HEK293T (cell line): Measurements from ENCODE around the gene TNFRSF13B.

Experiments used
- ARNT ChIP-seq: fragments of 450-650 bp; IDR thresholded peaks from 2 replicates; pipeline ENCODE4 v1.6.1; 2017; ENCODE audit warnings: mild to moderate bottlenecking
- ELF4 ChIP-seq: fragments of 450-650 bp; IDR thresholded peaks from 2 replicates; pipeline ENCODE4 v1.6.1; 2017; ENCODE audit warnings: antibody characterized with exemption
- FOXM1 ChIP-seq: fragments of 450-650 bp; IDR thresholded peaks from 2 replicates; pipeline ENCODE4 v1.6.1; 2017; ENCODE audit warnings: mild to moderate bottlenecking, borderline replicate concordance
- SUZ12 ChIP-seq: fragments of 450-650 bp; IDR thresholded peaks from 2 replicates; pipeline ENCODE4 v1.6.1; 2016; ENCODE audit warnings: mild to moderate bottlenecking

- TF ChIP-seq SUZ12, result no peak
- no peak for TF ChIP-seq FOXM1
- TF ChIP-seq ELF4, result no peak
- no peak for TF ChIP-seq ARNT
Observed at GRCh38 chr17:16943541-16944333, 28.2 kb downstream of the TNFRSF13B start.
